DMS114 treated with DMSO at 0.1 percent for 48 hours (cell line): ENCODE measurements around the gene CCAR1.
"Not testable (repeated sequence)": the region's sequence is repeated elsewhere in the genome, so short reads cannot be mapped to it uniquely, and the experiment has no call there.

ENCODE experiments used
- DNase-seq: peaks from one replicate; lab custom pipeline; 2025; ENCODE audit not compliant: unreplicated experiment; lab: John Stamatoyannopoulos, UW

CCAR1 gene

GRCh38 chr10:68756766-68757165, 35.7 kb downstream of the CCAR1 start:
- DNase-seq: no peak

- DNase-seq: no peak
Observed at GRCh38 chr10:68759223-68759863, 38.3 kb downstream of the CCAR1 start.

GRCh38 chr10:68759967-68760366, 38.9 kb downstream of the CCAR1 start:
- DNase-seq: no peak

GRCh38 chr10:68767407-68767806, 46.4 kb downstream of the CCAR1 start:
- not testable (repeated sequence) for DNase-seq

GRCh38 chr10:68781613-68782574, 60.9 kb downstream of the CCAR1 start:
- no peak for DNase-seq

GRCh38 chr10:68784476-68784875, 63.4 kb downstream of the CCAR1 start:
- no peak for DNase-seq

- DNase-seq: no peak
Observed at GRCh38 chr10:68787813-68788212, 66.8 kb downstream of the CCAR1 start.

GRCh38 chr10:68790476-68790875, 69.4 kb downstream of the CCAR1 start:
- DNase-seq: no peak

GRCh38 chr10:68792115-68792514, 71.1 kb downstream of the CCAR1 start:
- DNase-seq: peak; percentile 21

GRCh38 chr10:68795886-68796532, 75.0 kb downstream of the CCAR1 start:
- DNase-seq: no peak

- no peak for DNase-seq
Observed at GRCh38 chr10:68796605-68797004, 75.6 kb downstream of the CCAR1 start.

GRCh38 chr10:68800211-68800610, 79.2 kb downstream of the CCAR1 start:
- DNase-seq: no peak

GRCh38 chr10:68804692-68805091, 83.7 kb downstream of the CCAR1 start:
- no peak for DNase-seq

- not testable (repeated sequence) for DNase-seq
Observed at GRCh38 chr10:68810830-68811229, 89.8 kb downstream of the CCAR1 start.

- no peak for DNase-seq
Observed at GRCh38 chr10:68811314-68812009, 90.4 kb downstream of the CCAR1 start.

- DNase-seq: no peak
Observed at GRCh38 chr10:68812420-68812819, 91.4 kb downstream of the CCAR1 start.

GRCh38 chr10:68813559-68813958, 92.5 kb downstream of the CCAR1 start:
- no peak for DNase-seq

- no peak for DNase-seq
Observed at GRCh38 chr10:68816796-68817412, 95.9 kb downstream of the CCAR1 start.

- DNase-seq: not testable (repeated sequence)
Observed at GRCh38 chr10:68820359-68820758, 99.3 kb downstream of the CCAR1 start.

GRCh38 chr10:68822626-68823025, 101.6 kb downstream of the CCAR1 start:
- not testable (repeated sequence) for DNase-seq
